Smooth muscle cell (in vitro differentiated cells): ENCODE measurements around the gene PRTN3. TPM values are rescaled to one million over a fixed set of nuclear protein-coding genes. Genes with fewer than 3 reads are reported as not detected.

ENCODE experiments used
- DNase-seq: peaks from one replicate; lab custom pipeline; 2025; ENCODE audit not compliant: unreplicated experiment; lab: John Stamatoyannopoulos, UW
- H2AFZ ChIP-seq: fragments of 200-600 bp; sonication (generic); 2 replicates; pipeline ENCODE4 v1.6.0; 2016; ENCODE audit warnings: antibody characterized with exemption, low read depth, mild to moderate bottlenecking
- H3F3A ChIP-seq: fragments of 200-600 bp; sonication (generic); 2 replicates; pipeline ENCODE4 v1.6.0; 2017; ENCODE audit warnings: antibody characterized with exemption, low read depth
- H3K27ac ChIP-seq: fragments of 200-600 bp; sonication (generic); 2 replicates; pipeline ENCODE4 v1.5.1; 2016; ENCODE audit warnings: low read depth, mild to moderate bottlenecking
- H3K27me3 ChIP-seq: fragments of 200-600 bp; sonication (generic); 2 replicates; pipeline ENCODE4 v1.6.1; 2016; ENCODE audit warnings: low read depth, mild to moderate bottlenecking
- H3K36me3 ChIP-seq: fragments of 200-600 bp; sonication (generic); 2 replicates; pipeline ENCODE4 v1.5.1; 2016; ENCODE audit warnings: low read depth
- H3K4me1 ChIP-seq: fragments of 200-600 bp; sonication (generic); 2 replicates; pipeline ENCODE4 v1.5.1; 2016; ENCODE audit warnings: low read depth
- H3K4me2 ChIP-seq: fragments of 200-600 bp; sonication (generic); 2 replicates; pipeline ENCODE4 v1.6.0; 2016; ENCODE audit warnings: mild to moderate bottlenecking
- H3K4me3 ChIP-seq: fragments of 200-600 bp; sonication (generic); 2 replicates; pipeline ENCODE4 v1.5.1; 2016; ENCODE audit warnings: mild to moderate bottlenecking
- H3K79me2 ChIP-seq: fragments of 200-600 bp; sonication (generic); 2 replicates; pipeline ENCODE4 v1.6.0; 2016; ENCODE audit warnings: low read depth, mild to moderate bottlenecking
- H3K9ac ChIP-seq: fragments of 200-600 bp; sonication (generic); 2 replicates; pipeline ENCODE4 v1.6.0; 2016; ENCODE audit warnings: low read depth
- H3K9me3 ChIP-seq: fragments of 200-600 bp; sonication (generic); replicated peaks from 2 replicates; pipeline ENCODE4 v1.5.1; 2016; ENCODE audit warnings: low read depth
- H4K20me1 ChIP-seq: fragments of 200-600 bp; sonication (generic); 2 replicates; pipeline ENCODE4 v1.6.0; 2016; ENCODE audit warnings: low read depth
- WGBS: methylation state at CpG from one replicate; pipeline ENCODE4 v1.1.7; 2016; ENCODE audit warnings: low lambda C conversion rate; 5-methylcytosine and 5-hydroxymethylcytosine counted together
- polyA plus RNA-seq: library from polyadenylated mRNA; unstranded; fragments of >200 nt; fragmentation: Nextera tagmentation; extraction: Ambion mirVana; gene quantifications from 2 replicates; pipeline ENCODE4 v1.2.1, GENCODE V29; 2016
- total RNA-seq: library from RNA; depleted of rRNA; stranded (reverse); fragments of >200 nt; gene quantifications from 2 replicates; pipeline ENCODE4 v1.2.3, GENCODE V29; 2014
- TF ChIP-seq, protein P1 (sequence below): fragments of 200-600 bp; sonication (generic); IDR thresholded peaks from 2 replicates; pipeline ENCODE4 v1.5.1; 2017; ENCODE audit warnings: borderline replicate concordance, mild to moderate bottlenecking, antibody characterized with exemption; ENCODE audit not compliant: insufficient read depth, poor library complexity, severe bottlenecking

PRTN3 gene
- total and polyA plus RNA-seq, 2 experiments from 2014 or later: not detected

- Histone ChIP-seq H2AFZ (no peak overlapping the region), H3K36me3 (no peaks in the 10 kb centered on the region), H3F3A (peaks cover 18% of the 10 kb centered on the region), H3K79me2 (peaks cover 85% of the 10 kb centered on the region), H4K20me1 (peaks cover 84% of the 10 kb centered on the region), H3K27ac (peak overlapping the region; percentile 90), H3K27me3 (no peaks in the 10 kb centered on the region), H3K4me1 (peaks cover 34% of the 10 kb centered on the region), H3K4me3 (peak overlapping the region; percentile 100), H3K9ac (peak overlapping the region; percentile 18), H3K9me3 (no peaks in the 10 kb centered on the region), H3K4me2 (peak overlapping the region; percentile 91)
- WGBS: 85% methylated on average over 29 of the region's 29 CpGs
- TF ChIP-seq, protein P1, sequence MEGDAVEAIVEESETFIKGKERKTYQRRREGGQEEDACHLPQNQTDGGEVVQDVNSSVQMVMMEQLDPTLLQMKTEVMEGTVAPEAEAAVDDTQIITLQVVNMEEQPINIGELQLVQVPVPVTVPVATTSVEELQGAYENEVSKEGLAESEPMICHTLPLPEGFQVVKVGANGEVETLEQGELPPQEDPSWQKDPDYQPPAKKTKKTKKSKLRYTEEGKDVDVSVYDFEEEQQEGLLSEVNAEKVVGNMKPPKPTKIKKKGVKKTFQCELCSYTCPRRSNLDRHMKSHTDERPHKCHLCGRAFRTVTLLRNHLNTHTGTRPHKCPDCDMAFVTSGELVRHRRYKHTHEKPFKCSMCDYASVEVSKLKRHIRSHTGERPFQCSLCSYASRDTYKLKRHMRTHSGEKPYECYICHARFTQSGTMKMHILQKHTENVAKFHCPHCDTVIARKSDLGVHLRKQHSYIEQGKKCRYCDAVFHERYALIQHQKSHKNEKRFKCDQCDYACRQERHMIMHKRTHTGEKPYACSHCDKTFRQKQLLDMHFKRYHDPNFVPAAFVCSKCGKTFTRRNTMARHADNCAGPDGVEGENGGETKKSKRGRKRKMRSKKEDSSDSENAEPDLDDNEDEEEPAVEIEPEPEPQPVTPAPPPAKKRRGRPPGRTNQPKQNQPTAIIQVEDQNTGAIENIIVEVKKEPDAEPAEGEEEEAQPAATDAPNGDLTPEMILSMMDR: no peak
- DNase-seq: no peak
Observed at GRCh38 chr19:801030-801860, 39.6 kb upstream of the PRTN3 start.

DNA sequence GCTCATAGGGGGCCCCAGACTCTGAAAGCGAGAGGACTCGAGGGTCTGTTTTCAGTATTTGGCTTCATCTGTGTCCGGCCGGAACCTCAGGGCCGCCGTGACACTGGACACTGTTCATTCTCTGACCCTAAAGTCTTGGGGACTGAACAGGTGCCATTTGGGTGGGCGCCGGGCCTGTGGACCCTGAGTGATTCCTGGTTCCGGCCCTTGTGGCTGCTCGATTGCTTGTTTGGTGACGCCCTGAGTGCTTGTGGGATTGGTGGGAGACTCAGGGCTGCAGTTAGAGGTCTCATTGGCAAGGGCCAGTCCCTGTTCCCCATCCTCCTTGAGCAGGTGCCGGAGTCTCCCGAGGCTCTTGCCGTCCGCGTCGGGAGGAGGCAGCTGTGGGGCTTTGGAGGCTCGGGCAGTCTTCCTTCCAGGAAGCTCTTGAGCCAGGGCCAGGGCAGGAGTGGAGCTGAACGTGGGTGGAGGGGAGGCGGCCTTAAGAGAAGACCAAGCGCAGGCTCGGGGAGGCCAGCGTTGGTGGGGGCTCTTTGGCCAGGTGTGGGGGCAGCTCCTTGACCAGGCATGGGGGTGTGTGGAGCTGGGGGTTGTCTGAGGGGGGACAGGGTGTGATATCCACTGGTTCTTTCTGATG is 38.8 kb upstream of the PRTN3 start:
- Histone ChIP-seq H3K9me3 (no peaks in the 10 kb centered on the region), H3K4me2 (peak overlapping the region; percentile 91), H3K9ac (no peak overlapping the region), H3K4me1 (peaks cover 29% of the 10 kb centered on the region), H3F3A (peaks cover 18% of the 10 kb centered on the region), H3K36me3 (no peaks in the 10 kb centered on the region), H2AFZ (no peak overlapping the region), H3K4me3 (peak overlapping the region; percentile 1), H3K79me2 (peaks cover 92% of the 10 kb centered on the region), H3K27me3 (no peaks in the 10 kb centered on the region), H4K20me1 (peaks cover 92% of the 10 kb centered on the region), H3K27ac (peak overlapping the region; percentile 13)
- 72% methylated on average over 22 of the region's 23 CpGs for WGBS
- TF ChIP-seq, protein P1: no peak
- DNase-seq: no peak

DNA sequence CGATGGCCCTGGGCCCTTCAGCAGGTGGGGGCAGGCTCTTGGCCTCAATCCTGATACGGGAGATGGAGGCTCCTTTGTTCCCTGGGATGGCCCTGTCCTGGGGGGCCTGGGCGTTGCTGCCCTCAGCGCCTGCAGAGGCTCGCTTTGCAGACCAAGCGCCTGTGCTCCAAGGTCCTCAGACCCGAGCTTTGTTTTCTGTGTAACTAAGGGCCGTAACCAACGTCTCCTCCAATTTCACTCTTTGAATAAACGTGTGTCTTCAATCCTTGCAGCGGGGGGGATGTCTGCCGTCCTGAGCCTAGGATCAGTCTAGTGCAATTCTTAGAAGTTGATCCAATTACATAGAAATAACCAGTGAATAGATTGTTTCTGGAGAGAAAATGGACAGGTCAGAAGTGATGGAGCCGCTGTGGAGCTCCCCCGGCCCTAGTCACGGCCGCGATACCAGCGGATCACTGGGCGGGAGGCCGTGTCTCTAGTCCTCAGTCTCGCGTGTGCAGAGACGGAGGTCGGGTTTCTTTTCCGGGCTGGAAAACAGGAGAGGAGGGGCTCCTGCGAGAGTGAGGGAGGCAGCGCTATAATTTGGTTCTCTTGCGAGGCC is 38.2 kb upstream of the PRTN3 start:
- DNase-seq: no peak
- WGBS: 88% methylated on average over 27 of the region's 28 CpGs
- Histone ChIP-seq H3K36me3 (peaks cover 6% of the 10 kb centered on the region), H3K27ac (peak overlapping the region; percentile 13), H3K79me2 (peaks cover 98% of the 10 kb centered on the region), H3K9ac (no peak overlapping the region), H3K4me1 (peaks cover 29% of the 10 kb centered on the region), H3K27me3 (no peaks in the 10 kb centered on the region), H2AFZ (no peak overlapping the region), H3F3A (peaks cover 19% of the 10 kb centered on the region), H3K4me3 (no peak overlapping the region), H3K4me2 (no peak overlapping the region), H4K20me1 (peaks cover 98% of the 10 kb centered on the region), H3K9me3 (no peaks in the 10 kb centered on the region)
- TF ChIP-seq, protein P1: no peak
